HEK293 (cell line): ENCODE measurements around the gene OR10R2.

Experiments
- CTCF ChIA-PET: fragments of 350-600 bp; formaldehyde crosslinking; extraction: SDS; loops from one replicate; lab custom pipeline; 2021; ENCODE audit warnings: antibody characterized with exemption; lab: Yijun Ruan, JAX
- POLR2A ChIA-PET: fragments of 300-600 bp; formaldehyde crosslinking; extraction: SDS; loops from one replicate; lab custom pipeline; 2020; ENCODE audit warnings: antibody characterized with exemption, inconsistent platforms; lab: Yijun Ruan, JAX
- H3K27ac ChIP-seq: fragments of 200-500 bp; sonication (Bioruptor generic); 2 replicates; pipeline ENCODE4 v1.5.1; 2014; ENCODE audit warnings: low read depth, low read length, control low read depth, inconsistent platforms; ENCODE audit errors: extremely low read depth
- H3K36me3 ChIP-seq, 2 experiments: fragments of 200-500 bp in 1 of 2; sonication (Bioruptor generic) in 1 of 2; 1 replicate in 1 of 2; 2 replicates in 1 of 2; pipeline ENCODE4 v1.5.1; 2014 to 2017; ENCODE audit warnings: inconsistent platforms in 2 of 2, low read length in 2 of 2; ENCODE audit not compliant: control insufficient read depth in 2 of 2, insufficient read depth in 1 of 2
- H3K4me1 ChIP-seq: fragments of 200-500 bp; sonication (Bioruptor generic); 2 replicates; pipeline ENCODE4 v1.5.1; 2014; ENCODE audit warnings: mild to moderate bottlenecking, low read length, inconsistent platforms; ENCODE audit not compliant: control insufficient read depth, insufficient read depth
- H3K4me3 ChIP-seq: 2 replicates; pipeline ENCODE4 v1.5.1; 2011; ENCODE audit warnings: low read depth, mild to moderate bottlenecking, control low read depth, low read length, moderate library complexity
- H3K9me3 ChIP-seq: fragments of 200-500 bp; sonication (Bioruptor generic); 2 replicates; pipeline ENCODE4 v1.5.1; 2014; ENCODE audit warnings: low read depth, low read length, inconsistent platforms; ENCODE audit not compliant: control insufficient read depth, insufficient read depth
- BCL11B ChIP-seq: fragments of 450-650 bp; formaldehyde crosslinking; IDR thresholded peaks from 2 replicates; pipeline ENCODE4 v1.5.1; 2016; ENCODE audit warnings: low read depth, missing biosample characterization, missing genetic modification characterization
- SETDB1 ChIP-seq: IDR thresholded peaks from one replicate; pipeline ENCODE4 v1.6.1; 2017; ENCODE audit warnings: mild to moderate bottlenecking, low read length, moderate library complexity, mixed read lengths; ENCODE audit not compliant: insufficient read length
- SP3 ChIP-seq: fragments of 450-650 bp; formaldehyde crosslinking; IDR thresholded peaks from 2 replicates; pipeline ENCODE4 v1.5.1; 2016; ENCODE audit warnings: missing biosample characterization, missing genetic modification characterization
- ZBTB48 ChIP-seq: fragments of 450-650 bp; formaldehyde crosslinking; IDR thresholded peaks from 2 replicates; pipeline ENCODE4 v1.5.1; 2016; ENCODE audit warnings: missing biosample characterization, missing genetic modification characterization
- ZBTB7A ChIP-seq: fragments of 450-650 bp; formaldehyde crosslinking; IDR thresholded peaks from 2 replicates; pipeline ENCODE4 v1.5.1; 2016; ENCODE audit warnings: low read depth, missing biosample characterization, missing genetic modification characterization
- ZEB2 ChIP-seq: fragments of 450-650 bp; formaldehyde crosslinking; IDR thresholded peaks from 2 replicates; pipeline ENCODE4 v1.5.1; 2016; ENCODE audit warnings: missing biosample characterization, missing genetic modification characterization
- ZFP3 ChIP-seq: fragments of 450-650 bp; formaldehyde crosslinking; IDR thresholded peaks from 2 replicates; pipeline ENCODE4 v1.5.1; 2016; ENCODE audit warnings: low read depth, missing biosample characterization, missing genetic modification characterization
- ZFP69B ChIP-seq: fragments of 450-650 bp; formaldehyde crosslinking; IDR thresholded peaks from 2 replicates; pipeline ENCODE4 v1.5.1; 2016; ENCODE audit warnings: missing biosample characterization, missing genetic modification characterization
- ZNF146 ChIP-seq: fragments of 450-650 bp; formaldehyde crosslinking; IDR thresholded peaks from 2 replicates; pipeline ENCODE4 v1.5.1; 2016; ENCODE audit warnings: missing biosample characterization, missing genetic modification characterization
- ZNF169 ChIP-seq: fragments of 450-650 bp; formaldehyde crosslinking; IDR thresholded peaks from 2 replicates; pipeline ENCODE4 v1.5.1; 2016; ENCODE audit warnings: missing biosample characterization, missing genetic modification characterization
- ZNF202 ChIP-seq: fragments of 450-650 bp; formaldehyde crosslinking; IDR thresholded peaks from 2 replicates; pipeline ENCODE4 v1.5.1; 2016; ENCODE audit warnings: missing biosample characterization, missing genetic modification characterization, borderline replicate concordance
- ZNF280D ChIP-seq: fragments of 450-650 bp; formaldehyde crosslinking; IDR thresholded peaks from 2 replicates; pipeline ENCODE4 v1.5.1; 2016; ENCODE audit warnings: missing biosample characterization, missing genetic modification characterization
- ZNF426 ChIP-seq: fragments of 450-650 bp; formaldehyde crosslinking; IDR thresholded peaks from 2 replicates; pipeline ENCODE4 v1.5.1; 2017; ENCODE audit warnings: missing biosample characterization, missing genetic modification characterization, mild to moderate bottlenecking, inconsistent platforms, moderate library complexity
- ZNF449 ChIP-seq: fragments of 450-650 bp; formaldehyde crosslinking; IDR thresholded peaks from 2 replicates; pipeline ENCODE4 v1.5.1; 2017; ENCODE audit warnings: missing biosample characterization, mild to moderate bottlenecking, missing genetic modification characterization, moderate library complexity
- ZNF510 ChIP-seq: fragments of 450-650 bp; formaldehyde crosslinking; IDR thresholded peaks from 2 replicates; pipeline ENCODE4 v1.5.1; 2018; ENCODE audit warnings: mild to moderate bottlenecking, missing genetic modification characterization, missing biosample characterization; ENCODE audit not compliant: insufficient replicate concordance
- ZNF791 ChIP-seq: fragments of 450-650 bp; formaldehyde crosslinking; IDR thresholded peaks from 2 replicates; pipeline ENCODE4 v1.5.1; 2016; ENCODE audit warnings: missing biosample characterization, missing genetic modification characterization
- ZNF792 ChIP-seq: fragments of 450-650 bp; formaldehyde crosslinking; IDR thresholded peaks from 2 replicates; pipeline ENCODE4 v1.5.1; 2016; ENCODE audit warnings: missing biosample characterization, missing genetic modification characterization
- ZNF830 ChIP-seq: fragments of 450-650 bp; IDR thresholded peaks from 2 replicates; pipeline ENCODE4 v1.5.0; 2018; ENCODE audit warnings: missing biosample characterization, missing genetic modification characterization, low read depth, mild to moderate bottlenecking, moderate library complexity
- TF ChIP-seq, protein P1 (sequence below): IDR thresholded peaks from 2 replicates; pipeline ENCODE4 v1.6.1; 2011; ENCODE audit warnings: mild to moderate bottlenecking, low read depth, low read length, borderline replicate concordance
- TF ChIP-seq, protein P2 (sequence below): fragments of 450-650 bp; IDR thresholded peaks from 2 replicates; pipeline ENCODE4 v1.5.1; 2018; ENCODE audit warnings: missing biosample characterization, missing genetic modification characterization

Gene OR10R2

GRCh38 chr1:158506369-158506987 lies 34.5 kb downstream of the OR10R2 start:
- ChIA-PET CTCF (interaction anchor here (0.6 to 2.5 kb wide), 7 partner anchors 185 to 567 kb away, joined by 3 to 6 read pairs (median 4); no protein-coding TSS in a partner anchor), POLR2A (no interaction called here)
- H3K9me3 ChIP-seq: no peaks in the 10 kb centered on the region
- H3K4me3 ChIP-seq: no peak overlapping the region
- no peak overlapping the region for H3K27ac ChIP-seq
- H3K36me3 ChIP-seq: no peaks in the 10 kb centered on the region
- TF ChIP-seq ZNF791: no peak
- no peak for TF ChIP-seq SP3 (tag by site-specific recombination)
- no peak for TF ChIP-seq SETDB1
- no peak for TF ChIP-seq ZEB2 (tag by site-specific recombination)
- TF ChIP-seq ZBTB7A (tag by site-specific recombination): no peak
- no peak for TF ChIP-seq ZNF426 (tag by site-specific recombination)
- no peak for TF ChIP-seq ZNF792 (tag by site-specific recombination)
- no peaks in the 10 kb centered on the region for H3K4me1 ChIP-seq

GRCh38 chr1:158507511-158507910 lies 35.5 kb downstream of the OR10R2 start:
- CTCF ChIA-PET: interaction anchor here (0.8 to 1.1 kb wide), 2 partner anchors 491 to 564 kb away, joined by 3 to 5 read pairs; no protein-coding TSS in a partner anchor
- no peak overlapping the region for H3K4me3 ChIP-seq
- POLR2A ChIA-PET: no interaction called here
- no peak overlapping the region for H3K27ac ChIP-seq
- TF ChIP-seq ZFP3 (tag by site-specific recombination) (no peak), ZNF146 (tag by site-specific recombination) (no peak), ZNF449 (tag by site-specific recombination) (no peak), ZNF510 (no peak)
- no peaks in the 10 kb centered on the region for H3K4me1 ChIP-seq
- no peaks in the 10 kb centered on the region for H3K36me3 ChIP-seq
- H3K9me3 ChIP-seq: no peaks in the 10 kb centered on the region

GRCh38 chr1:158509471-158510156 lies 37.6 kb downstream of the OR10R2 start:
- ChIA-PET CTCF (no interaction called here), POLR2A (no interaction called here)
- H3K4me1 ChIP-seq: no peaks in the 10 kb centered on the region
- H3K9me3 ChIP-seq: no peaks in the 10 kb centered on the region
- H3K27ac ChIP-seq: no peak overlapping the region
- TF ChIP-seq ZBTB48 (tag by site-specific recombination): no peak
- no peak for TF ChIP-seq ZNF280D (tag by site-specific recombination)
- TF ChIP-seq ZNF830: no peak
- TF ChIP-seq ZNF202 (tag by site-specific recombination): no peak
- TF ChIP-seq, protein P1, sequence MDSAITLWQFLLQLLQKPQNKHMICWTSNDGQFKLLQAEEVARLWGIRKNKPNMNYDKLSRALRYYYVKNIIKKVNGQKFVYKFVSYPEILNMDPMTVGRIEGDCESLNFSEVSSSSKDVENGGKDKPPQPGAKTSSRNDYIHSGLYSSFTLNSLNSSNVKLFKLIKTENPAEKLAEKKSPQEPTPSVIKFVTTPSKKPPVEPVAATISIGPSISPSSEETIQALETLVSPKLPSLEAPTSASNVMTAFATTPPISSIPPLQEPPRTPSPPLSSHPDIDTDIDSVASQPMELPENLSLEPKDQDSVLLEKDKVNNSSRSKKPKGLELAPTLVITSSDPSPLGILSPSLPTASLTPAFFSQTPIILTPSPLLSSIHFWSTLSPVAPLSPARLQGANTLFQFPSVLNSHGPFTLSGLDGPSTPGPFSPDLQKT: no peak
- TF ChIP-seq ZNF169 (tag by site-specific recombination): no peak
- TF ChIP-seq, protein P2, sequence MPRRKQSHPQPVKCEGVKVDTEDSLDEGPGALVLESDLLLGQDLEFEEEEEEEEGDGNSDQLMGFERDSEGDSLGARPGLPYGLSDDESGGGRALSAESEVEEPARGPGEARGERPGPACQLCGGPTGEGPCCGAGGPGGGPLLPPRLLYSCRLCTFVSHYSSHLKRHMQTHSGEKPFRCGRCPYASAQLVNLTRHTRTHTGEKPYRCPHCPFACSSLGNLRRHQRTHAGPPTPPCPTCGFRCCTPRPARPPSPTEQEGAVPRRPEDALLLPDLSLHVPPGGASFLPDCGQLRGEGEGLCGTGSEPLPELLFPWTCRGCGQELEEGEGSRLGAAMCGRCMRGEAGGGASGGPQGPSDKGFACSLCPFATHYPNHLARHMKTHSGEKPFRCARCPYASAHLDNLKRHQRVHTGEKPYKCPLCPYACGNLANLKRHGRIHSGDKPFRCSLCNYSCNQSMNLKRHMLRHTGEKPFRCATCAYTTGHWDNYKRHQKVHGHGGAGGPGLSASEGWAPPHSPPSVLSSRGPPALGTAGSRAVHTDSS (tag by site-specific recombination): no peak
- no peak for TF ChIP-seq BCL11B (tag by site-specific recombination)
- no peak for TF ChIP-seq ZFP69B (tag by site-specific recombination)
- no peaks in the 10 kb centered on the region for H3K36me3 ChIP-seq
- H3K4me3 ChIP-seq: no peak overlapping the region
